Loucy (cell line): ENCODE results near the gene ZNF644.

Experiments
- H2AFZ ChIP-seq: fragments of 200-600 bp; sonication (generic); 2 replicates; pipeline ENCODE4 v1.6.0; 2016; ENCODE audit warnings: antibody characterized with exemption, mild to moderate bottlenecking, low read length, moderate library complexity
- H3F3A ChIP-seq: fragments of 200-600 bp; 2 replicates; pipeline ENCODE4 v1.6.0; 2016; ENCODE audit warnings: antibody characterized with exemption, low read depth, mild to moderate bottlenecking
- H3K27me3 ChIP-seq: fragments of 200-600 bp; sonication (generic); 2 replicates; pipeline ENCODE4 v1.6.1; 2014; ENCODE audit warnings: low read length, mild to moderate bottlenecking; ENCODE audit not compliant: insufficient read depth, poor library complexity, severe bottlenecking
- H3K36me3 ChIP-seq: fragments of 200-600 bp; sonication (generic); 2 replicates; pipeline ENCODE4 v1.6.1; 2016; ENCODE audit warnings: low read length; ENCODE audit not compliant: insufficient read depth
- H3K4me1 ChIP-seq: fragments of 200-600 bp; sonication (generic); 2 replicates; pipeline ENCODE4 v1.5.1; 2014; ENCODE audit warnings: low read length, mild to moderate bottlenecking; ENCODE audit not compliant: insufficient read depth, poor library complexity, severe bottlenecking
- H3K4me2 ChIP-seq: fragments of 200-600 bp; sonication (generic); 2 replicates; pipeline ENCODE4 v1.6.0; 2014; ENCODE audit warnings: antibody characterized with exemption, low read length, low read depth, mild to moderate bottlenecking; ENCODE audit not compliant: poor library complexity, severe bottlenecking
- H3K4me3 ChIP-seq: fragments of 200-600 bp; sonication (generic); 2 replicates; pipeline ENCODE4 v1.5.1; 2014; ENCODE audit warnings: low read length, mild to moderate bottlenecking, mixed read lengths; ENCODE audit not compliant: poor library complexity, severe bottlenecking
- H3K79me2 ChIP-seq: fragments of 200-600 bp; sonication (generic); 2 replicates; pipeline ENCODE4 v1.6.1; 2014; ENCODE audit warnings: low read length; ENCODE audit not compliant: insufficient read depth
- H3K9ac ChIP-seq: fragments of 200-600 bp; sonication (generic); 2 replicates; pipeline ENCODE4 v1.6.0; 2014; ENCODE audit warnings: mild to moderate bottlenecking, low read depth, low read length, moderate library complexity; ENCODE audit not compliant: poor library complexity, severe bottlenecking
- H3K9me2 ChIP-seq: fragments of 200-600 bp; sonication (generic); replicated peaks from 2 replicates; pipeline ENCODE4 v1.6.1; 2016; ENCODE audit warnings: low read depth, low read length, mixed read lengths
- H3K9me3 ChIP-seq: fragments of 200-600 bp; sonication (generic); 2 replicates; pipeline ENCODE4 v1.6.1; 2014; ENCODE audit warnings: mild to moderate bottlenecking, antibody characterized with exemption, low read length, low read depth; ENCODE audit not compliant: insufficient read depth
- H4K20me1 ChIP-seq: fragments of 200-600 bp; sonication (generic); 2 replicates; pipeline ENCODE4 v1.6.0; 2014; ENCODE audit warnings: antibody characterized with exemption, low read length, mild to moderate bottlenecking; ENCODE audit not compliant: insufficient read depth, poor library complexity, severe bottlenecking
- CTCF ChIP-seq: fragments of 200-600 bp; sonication (generic); conservative IDR thresholded peaks from 2 replicates; pipeline ENCODE4 v1.5.1; 2014; ENCODE audit warnings: mild to moderate bottlenecking, antibody characterized with exemption, low read length
- EZH2phosphoT487 ChIP-seq: fragments of 200-600 bp; IDR thresholded peaks from 2 replicates; pipeline ENCODE4 v1.6.1; 2018; ENCODE audit warnings: antibody characterized with exemption, mild to moderate bottlenecking, moderate library complexity, borderline replicate concordance

Gene ZNF644

DNA sequence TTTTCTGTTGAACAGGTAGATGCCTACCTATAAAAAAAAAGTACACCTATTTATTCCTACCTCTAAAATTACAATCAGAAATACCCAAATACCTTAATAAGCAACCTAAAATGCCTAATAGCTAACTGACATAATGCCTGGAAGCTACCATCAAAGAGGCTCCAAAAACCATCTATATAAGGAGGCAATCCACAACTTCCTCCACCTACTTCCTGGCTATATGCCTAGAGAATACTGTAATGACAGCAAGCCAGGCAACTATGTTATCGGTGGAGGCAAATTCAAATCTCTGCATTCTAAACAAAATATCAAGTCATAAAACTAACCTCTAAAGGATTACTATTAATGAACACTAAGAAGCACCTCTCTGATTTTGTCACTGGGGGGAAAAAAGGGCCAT is 10.1 kb downstream of the ZNF644 start:
- Histone ChIP-seq H3F3A (no peaks in the 10 kb centered on the region), H3K4me2 (peak overlapping the region; percentile 43), H3K9ac (no peak overlapping the region), H3K9me3 (no peaks in the 10 kb centered on the region), H3K9me2 (no peaks in the 10 kb centered on the region), H2AFZ (no peak overlapping the region), H4K20me1 (peaks cover 98% of the 10 kb centered on the region), H3K4me1 (peaks cover 38% of the 10 kb centered on the region), H3K79me2 (peaks cover 98% of the 10 kb centered on the region), H3K36me3 (no peaks in the 10 kb centered on the region), H3K27me3 (no peaks in the 10 kb centered on the region), H3K4me3 (no peak overlapping the region)
- TF ChIP-seq EZH2phosphoT487 (no peak), CTCF (no peak)

DNA sequence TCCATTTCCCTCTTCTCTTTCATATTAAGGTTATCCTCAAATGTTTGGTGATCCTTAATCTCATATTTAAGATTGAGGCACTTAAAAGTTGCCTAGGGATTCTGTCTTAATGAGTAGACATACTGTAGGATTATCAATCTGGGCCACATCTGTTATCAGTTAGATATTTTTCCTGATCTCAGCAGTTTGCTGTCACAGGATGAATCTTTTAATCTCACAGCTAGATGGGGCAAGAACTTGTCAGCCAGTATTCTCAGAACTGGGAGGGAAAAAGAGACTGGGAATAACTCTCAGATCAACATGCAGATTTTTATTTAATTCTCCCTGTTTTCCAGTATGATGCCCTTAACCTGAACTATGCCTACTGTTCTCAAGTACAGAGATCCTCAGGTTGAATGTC is 14.0 kb downstream of the ZNF644 start:
- peaks cover 23% of the 10 kb centered on the region for H3K4me1 ChIP-seq
- peaks cover 95% of the 10 kb centered on the region for H3K79me2 ChIP-seq

DNA sequence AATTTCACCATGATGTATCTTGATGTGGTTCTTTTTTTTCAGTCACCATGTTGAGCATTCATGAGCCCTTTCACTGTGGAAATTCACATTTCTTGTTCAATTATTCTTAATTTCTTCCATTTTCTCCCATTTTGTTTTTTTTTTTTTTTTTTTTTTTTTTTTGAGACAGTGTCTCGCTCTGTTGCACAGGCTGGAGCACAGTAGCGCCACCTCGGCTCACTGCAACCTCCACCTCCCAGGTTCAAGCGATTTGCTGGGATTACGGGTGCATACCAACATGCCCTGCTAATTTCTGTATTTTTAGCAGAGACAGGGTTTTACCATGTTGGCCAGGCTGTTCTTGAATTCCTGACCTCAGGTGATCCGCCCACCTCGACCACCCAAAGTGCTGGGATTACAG is 14.7 kb downstream of the ZNF644 start:
- Histone ChIP-seq H3K4me3 (no peak overlapping the region), H3K9ac (no peak overlapping the region), H4K20me1 (peaks cover 83% of the 10 kb centered on the region), H3F3A (no peaks in the 10 kb centered on the region), H3K4me1 (peaks cover 20% of the 10 kb centered on the region), H3K9me2 (no peaks in the 10 kb centered on the region), H3K79me2 (peaks cover 93% of the 10 kb centered on the region), H3K9me3 (peaks cover 5% of the 10 kb centered on the region; the same call in 1 of the 2 replicates), H3K27me3 (no peaks in the 10 kb centered on the region), H3K36me3 (0 out of 2 replicates have a peak, but pooled peaks cover 4% of the 10 kb centered on the region), H3K4me2 (no peak overlapping the region), H2AFZ (no peak overlapping the region)
- TF ChIP-seq EZH2phosphoT487 (no peak), CTCF (0 out of 2 replicates have a peak, but pooled peaks have one; percentile 12)

More for the DNA sequence above, 14.0 kb downstream of the ZNF644 start:
- Histone ChIP-seq H3K27me3 (no peaks in the 10 kb centered on the region), H3K36me3 (0 out of 2 replicates have a peak, but pooled peaks cover 4% of the 10 kb centered on the region), H3K9me3 (peaks cover 5% of the 10 kb centered on the region; the same call in 1 of the 2 replicates), H3K9ac (no peak overlapping the region), H2AFZ (no peak overlapping the region), H3K4me3 (no peak overlapping the region), H4K20me1 (peaks cover 90% of the 10 kb centered on the region), H3F3A (no peaks in the 10 kb centered on the region), H3K4me2 (no peak overlapping the region), H3K9me2 (no peaks in the 10 kb centered on the region)
- TF ChIP-seq EZH2phosphoT487 (no peak), CTCF (no peak)
